SK-N-SH treated with all-trans-retinoic acid at 6 μM for 48 hours (cell line): Measurements from ENCODE around the gene PMM2.

ENCODE experiments used
- ATAC-seq: fragments of 200-7000 bp; cut with Tn5 transposase; 3 replicates; pipeline ENCODE4 v1.9.1; 2020; ENCODE audit warnings: mild to moderate bottlenecking, moderate library complexity
- GLIS3 ChIP-seq: fragments of 250-450 bp; sonication (Bioruptor Pico); IDR thresholded peaks from 2 replicates; pipeline ENCODE4 v1.5.0; 2020; ENCODE audit warnings: mild to moderate bottlenecking, moderate library complexity
- ISL1 ChIP-seq: fragments of 250-450 bp; sonication (Bioruptor Pico); IDR thresholded peaks from 2 replicates; pipeline ENCODE4 v2.1.2; 2022; ENCODE audit warnings: mild to moderate bottlenecking, moderate library complexity
- TCF4 ChIP-seq: fragments of 250-450 bp; sonication (Bioruptor Pico); IDR thresholded peaks from 2 replicates; pipeline ENCODE4 v1.8.0; 2021; ENCODE audit warnings: mild to moderate bottlenecking, moderate library complexity, borderline replicate concordance
- ZFP3 ChIP-seq: fragments of 250-450 bp; sonication (Bioruptor Pico); IDR thresholded peaks from 2 replicates; pipeline ENCODE4 v1.5.0; 2020; ENCODE audit warnings: mild to moderate bottlenecking, moderate library complexity
- TF ChIP-seq, protein P1 (sequence below): fragments of 250-450 bp; sonication (Bioruptor Pico); IDR thresholded peaks from 2 replicates; pipeline ENCODE4 v1.5.0; 2020; ENCODE audit warnings: mild to moderate bottlenecking, moderate library complexity

The PMM2 gene

DNA sequence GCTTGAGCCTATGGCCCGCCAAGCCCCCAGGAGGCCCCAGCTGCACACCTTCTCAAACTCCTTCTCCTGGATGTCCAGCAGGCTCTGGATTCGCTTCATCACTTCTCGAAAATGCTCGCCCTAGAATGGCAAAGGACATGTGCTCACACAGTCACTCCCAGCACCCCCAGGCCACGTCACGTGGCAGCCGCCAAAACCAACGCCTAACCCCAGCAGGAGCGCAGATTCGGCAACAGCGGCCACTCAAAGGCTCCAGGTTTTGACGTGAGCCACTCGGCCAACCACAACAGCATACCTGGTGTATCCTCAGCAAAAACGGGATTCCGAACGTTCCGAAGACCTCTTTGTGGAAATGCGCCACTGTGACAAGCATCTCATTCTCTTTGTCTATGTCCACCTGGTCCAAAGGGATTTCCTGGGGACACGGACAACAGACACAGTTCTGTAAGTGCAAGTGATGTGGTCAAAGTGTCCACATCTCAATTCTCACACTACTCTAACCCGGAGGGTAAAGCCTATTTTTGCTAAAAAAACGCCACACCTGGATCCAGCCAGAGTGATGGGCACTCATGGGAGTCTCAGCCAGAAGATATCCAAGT, 97.2 kb downstream of the PMM2 start:
- no peak for ATAC-seq
- no peak for TF ChIP-seq ZFP3 (CRISPR knock-in tag)
- no peak for TF ChIP-seq TCF4 (CRISPR knock-in tag)

DNA sequence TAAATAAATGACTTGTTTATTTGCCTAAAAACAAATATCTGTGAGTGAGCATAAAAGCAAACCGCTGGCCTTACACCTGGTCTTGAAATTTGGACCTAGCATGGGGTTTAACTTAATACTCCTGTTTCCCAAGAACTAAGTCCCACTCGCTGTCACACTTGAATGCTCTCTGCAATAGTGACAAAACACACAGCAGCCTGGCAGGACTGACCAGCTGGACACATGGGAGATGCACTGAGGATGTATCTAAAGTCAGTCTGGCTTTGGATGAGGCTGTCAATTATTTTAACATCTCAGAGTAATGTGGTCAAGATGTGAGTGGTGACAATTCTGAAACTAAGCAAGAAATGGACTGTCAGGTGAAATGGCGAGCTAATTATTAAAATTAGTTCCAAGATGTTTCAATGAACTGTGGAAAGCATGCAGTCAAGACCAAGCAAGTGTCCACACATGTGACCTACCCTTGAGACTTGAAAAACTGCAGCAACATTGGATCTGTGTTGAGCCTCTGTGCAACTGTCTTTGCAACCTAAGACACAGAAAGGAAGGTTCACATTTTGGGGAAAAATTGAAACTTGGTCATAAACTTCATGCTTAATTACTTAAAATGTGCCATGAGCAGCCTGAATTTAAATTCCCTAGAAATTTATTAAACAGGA, 101.2 kb downstream of the PMM2 start:
- TF ChIP-seq, protein P1, sequence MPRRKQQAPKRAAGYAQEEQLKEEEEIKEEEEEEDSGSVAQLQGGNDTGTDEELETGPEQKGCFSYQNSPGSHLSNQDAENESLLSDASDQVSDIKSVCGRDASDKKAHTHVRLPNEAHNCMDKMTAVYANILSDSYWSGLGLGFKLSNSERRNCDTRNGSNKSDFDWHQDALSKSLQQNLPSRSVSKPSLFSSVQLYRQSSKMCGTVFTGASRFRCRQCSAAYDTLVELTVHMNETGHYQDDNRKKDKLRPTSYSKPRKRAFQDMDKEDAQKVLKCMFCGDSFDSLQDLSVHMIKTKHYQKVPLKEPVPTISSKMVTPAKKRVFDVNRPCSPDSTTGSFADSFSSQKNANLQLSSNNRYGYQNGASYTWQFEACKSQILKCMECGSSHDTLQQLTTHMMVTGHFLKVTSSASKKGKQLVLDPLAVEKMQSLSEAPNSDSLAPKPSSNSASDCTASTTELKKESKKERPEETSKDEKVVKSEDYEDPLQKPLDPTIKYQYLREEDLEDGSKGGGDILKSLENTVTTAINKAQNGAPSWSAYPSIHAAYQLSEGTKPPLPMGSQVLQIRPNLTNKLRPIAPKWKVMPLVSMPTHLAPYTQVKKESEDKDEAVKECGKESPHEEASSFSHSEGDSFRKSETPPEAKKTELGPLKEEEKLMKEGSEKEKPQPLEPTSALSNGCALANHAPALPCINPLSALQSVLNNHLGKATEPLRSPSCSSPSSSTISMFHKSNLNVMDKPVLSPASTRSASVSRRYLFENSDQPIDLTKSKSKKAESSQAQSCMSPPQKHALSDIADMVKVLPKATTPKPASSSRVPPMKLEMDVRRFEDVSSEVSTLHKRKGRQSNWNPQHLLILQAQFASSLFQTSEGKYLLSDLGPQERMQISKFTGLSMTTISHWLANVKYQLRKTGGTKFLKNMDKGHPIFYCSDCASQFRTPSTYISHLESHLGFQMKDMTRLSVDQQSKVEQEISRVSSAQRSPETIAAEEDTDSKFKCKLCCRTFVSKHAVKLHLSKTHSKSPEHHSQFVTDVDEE (CRISPR knock-in tag) = no peak
- TF ChIP-seq ZFP3 (CRISPR knock-in tag) (no peak), ISL1 (no peak), GLIS3 (CRISPR knock-in tag) (no peak)
- ATAC-seq = no peak
